GM12891 (cell line): ENCODE data around the gene SNX12.

Source experiments
- PAX5 ChIP-seq: IDR thresholded peaks from 2 replicates; pipeline ENCODE4 v1.6.1; 2011; ENCODE audit warnings: low read length, moderate library complexity, mild to moderate bottlenecking; ENCODE audit not compliant: insufficient read depth, severe bottlenecking
- POLR2A ChIP-seq: IDR thresholded peaks from 2 replicates; pipeline ENCODE4 v1.6.1; 2011; ENCODE audit warnings: low read depth, low read length, control low read depth
- POLR2AphosphoS5 ChIP-seq: IDR thresholded peaks from 2 replicates; pipeline ENCODE4 v1.6.1; 2011; ENCODE audit warnings: low read depth, low read length, control low read depth
- SPI1 ChIP-seq: IDR thresholded peaks from 2 replicates; pipeline ENCODE4 v1.6.1; 2011; ENCODE audit warnings: low read depth, low read length, control low read depth
- TAF1 ChIP-seq: IDR thresholded peaks from 2 replicates; pipeline ENCODE4 v1.6.1; 2011; ENCODE audit warnings: low read depth, low read length, control low read depth

DNA sequence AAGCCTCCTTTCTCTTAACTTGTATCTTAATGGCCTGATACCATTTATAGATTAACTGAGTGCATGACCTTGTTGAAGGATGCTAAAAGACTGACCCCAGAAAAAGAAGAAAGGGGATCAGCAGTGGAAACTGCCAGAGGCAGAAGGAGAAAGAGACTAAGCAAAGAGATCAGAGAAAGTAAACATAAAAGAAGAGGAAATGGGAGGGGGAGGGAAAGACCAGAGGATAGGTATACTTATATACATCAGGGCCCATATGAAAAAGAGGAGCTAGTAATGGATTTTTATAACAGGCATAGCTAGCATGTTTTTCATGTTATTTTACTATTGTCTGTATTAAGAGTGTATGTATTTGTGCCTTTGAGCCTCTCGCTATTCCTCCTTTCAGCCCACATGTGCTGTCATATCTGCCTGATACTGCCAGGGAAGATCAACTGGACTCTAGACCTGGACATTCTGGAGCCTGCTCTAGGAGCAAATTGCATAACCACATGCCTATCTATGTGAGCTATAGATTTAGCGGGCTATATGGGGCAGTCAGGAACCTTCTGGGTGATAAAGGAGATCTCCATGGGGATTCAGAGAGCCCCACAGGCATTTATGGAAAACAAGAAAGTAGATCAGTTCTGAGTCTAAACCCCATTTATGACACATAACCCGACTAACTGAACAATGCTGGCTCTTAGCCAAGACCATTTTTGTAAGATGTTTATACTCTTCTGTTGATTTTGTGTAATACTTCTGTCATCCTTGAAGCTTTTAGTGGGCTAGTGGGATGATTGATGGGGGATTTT, 13.4 kb upstream of the SNX12 start:
- no peak for TF ChIP-seq POLR2A
- no peak for TF ChIP-seq POLR2AphosphoS5
- no peak for TF ChIP-seq SPI1
- no peak for TF ChIP-seq TAF1
- no peak for TF ChIP-seq PAX5
